Measurements from ENCODE around the gene PRKACG. TPM values are rescaled to one million over a fixed set of nuclear protein-coding genes. Genes with fewer than 3 reads are reported as not detected.
"Not testable (repeated sequence)": the region's sequence is repeated elsewhere in the genome, so short reads cannot be mapped to it uniquely, and the experiment has no call there.

PRKACG gene
- polyA plus RNA-seq, 10 donors: 0.08 TPM; not detected in 8

- DNase-seq: peak; percentile 19 to 55 (median 42)
Measured at GRCh38 chr9:69027355-69028097, 13.6 kb upstream of the PRKACG start.

GRCh38 chr9:69023650-69024049 lies 9.7 kb upstream of the PRKACG start:
- no peak for DNase-seq

DNA sequence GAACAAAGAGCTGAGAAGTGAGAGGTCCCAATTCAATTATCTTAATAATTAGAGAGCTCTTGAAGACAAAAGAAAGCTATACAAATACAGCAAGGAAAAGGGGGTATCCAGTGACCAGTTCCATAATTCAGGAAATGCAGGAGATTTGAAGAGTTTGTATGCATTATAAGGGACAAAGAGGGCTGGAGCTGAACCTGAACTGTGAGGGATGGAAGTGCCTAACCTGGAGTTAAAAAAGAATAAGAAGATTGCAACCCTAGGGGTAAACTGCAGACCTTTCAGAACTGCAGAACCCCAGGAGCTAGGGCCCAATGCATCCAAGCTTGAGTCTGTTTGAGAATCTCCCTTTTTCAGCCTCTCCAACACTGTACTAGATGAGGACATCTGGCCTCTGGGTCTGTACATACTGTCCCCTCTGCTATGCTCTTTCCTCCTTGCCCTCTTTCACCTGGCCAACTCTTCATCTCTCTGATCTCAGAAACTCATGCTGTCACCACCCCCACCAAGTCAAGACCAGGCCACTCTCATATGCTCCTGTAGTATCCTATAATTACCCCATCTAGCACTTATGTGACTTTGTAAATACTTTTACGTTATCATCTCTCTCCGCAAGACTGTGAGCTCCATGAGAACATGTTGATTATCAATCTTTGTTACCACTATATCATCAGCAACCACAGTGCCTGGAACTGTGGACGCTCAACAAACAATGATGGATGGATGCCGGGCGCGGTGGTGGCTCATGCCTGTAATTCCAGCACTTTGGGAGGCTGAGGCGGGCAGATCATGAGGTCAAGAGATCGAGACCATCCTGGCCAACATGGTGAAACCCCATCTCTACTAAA lies 6.6 kb upstream of the PRKACG start:
- DNase-seq: no peak

- no peak for DNase-seq
Measured at GRCh38 chr9:69019808-69020207, 5.9 kb upstream of the PRKACG start.

- DNase-seq: no peak
Measured at GRCh38 chr9:69018737-69019136, 4.8 kb upstream of the PRKACG start.

GRCh38 chr9:69016191-69017096 lies 2.5 kb upstream of the PRKACG start:
- no peak for DNase-seq

GRCh38 chr9:69013382-69013727 lies 558 bp downstream of the PRKACG start:
- no peak for DNase-seq

DNA sequence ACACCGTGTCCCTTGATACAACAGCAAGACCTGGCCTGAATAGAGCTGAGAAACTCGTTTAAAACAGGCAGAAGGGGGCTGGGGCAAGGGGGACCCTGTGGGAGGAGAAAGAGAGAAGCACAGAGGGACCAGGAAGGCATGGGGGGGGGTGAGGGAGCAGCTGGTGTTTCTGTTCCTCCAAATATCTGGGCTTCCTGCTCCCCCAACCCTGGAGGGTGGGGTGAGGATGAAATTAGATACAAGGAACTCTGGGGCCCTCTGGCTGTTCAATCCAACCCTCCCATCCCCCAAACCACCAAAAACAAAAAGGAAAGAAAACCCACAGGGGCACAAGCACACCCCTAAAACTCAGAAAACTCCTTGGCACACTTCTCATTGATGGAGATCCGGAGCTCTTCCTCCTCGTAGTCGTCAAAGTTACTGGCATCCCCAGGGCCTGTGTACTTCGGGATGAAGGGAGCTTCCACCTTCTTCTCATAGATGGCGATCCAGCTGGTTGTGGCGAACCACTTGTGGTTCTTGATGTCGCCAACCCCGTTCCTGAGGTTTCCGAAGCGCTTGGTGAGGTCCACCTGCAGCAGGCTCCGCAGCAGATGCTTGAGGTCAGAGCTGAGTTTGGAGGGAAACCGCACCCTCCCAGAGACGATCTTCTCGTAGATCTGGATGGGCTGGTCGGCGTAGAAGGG lies 1.1 kb downstream of the PRKACG start:
- no peak for DNase-seq

DNA sequence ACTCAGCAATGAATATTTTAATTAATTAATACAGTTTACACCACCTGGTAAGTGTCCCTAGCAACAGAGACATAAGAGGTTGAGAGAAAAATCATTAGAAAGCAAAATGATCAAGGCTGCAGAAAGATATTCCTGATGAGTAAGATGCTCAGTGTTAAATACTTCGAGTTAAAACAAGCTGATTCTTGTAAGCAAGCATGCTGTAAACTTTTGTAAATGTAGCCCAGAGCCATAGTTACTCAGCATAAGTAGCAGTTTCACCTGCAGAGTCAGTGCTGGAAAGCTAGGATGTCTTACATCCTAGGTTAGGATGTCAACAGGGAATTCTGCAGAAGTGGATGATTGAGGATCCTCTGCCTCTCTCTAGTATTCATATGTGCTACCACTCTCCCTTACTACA lies 4.2 kb downstream of the PRKACG start:
- no peak for DNase-seq

DNA sequence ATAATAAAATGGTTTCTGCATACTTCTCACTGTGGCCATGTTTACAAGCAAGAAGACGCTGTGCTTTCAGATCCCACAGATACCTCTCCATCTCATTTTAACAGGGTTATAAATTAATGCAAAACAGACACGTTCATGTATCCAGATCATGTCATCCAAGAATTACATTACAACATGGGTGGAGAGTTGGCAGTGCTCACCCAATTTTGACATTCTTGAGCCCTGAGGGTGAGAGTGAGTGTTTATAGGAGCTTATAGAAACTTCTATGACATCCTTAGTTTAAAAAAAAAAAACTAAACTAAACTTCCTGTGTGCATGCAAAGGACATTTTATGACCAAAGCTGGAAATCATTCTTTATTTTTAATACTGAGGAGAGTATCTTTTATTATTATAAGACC lies 9.1 kb downstream of the PRKACG start:
- peak in 1 of 3 donors; percentile 16 for DNase-seq

- DNase-seq: no peak
Measured at GRCh38 chr9:69003051-69003450, 10.9 kb downstream of the PRKACG start.

DNA sequence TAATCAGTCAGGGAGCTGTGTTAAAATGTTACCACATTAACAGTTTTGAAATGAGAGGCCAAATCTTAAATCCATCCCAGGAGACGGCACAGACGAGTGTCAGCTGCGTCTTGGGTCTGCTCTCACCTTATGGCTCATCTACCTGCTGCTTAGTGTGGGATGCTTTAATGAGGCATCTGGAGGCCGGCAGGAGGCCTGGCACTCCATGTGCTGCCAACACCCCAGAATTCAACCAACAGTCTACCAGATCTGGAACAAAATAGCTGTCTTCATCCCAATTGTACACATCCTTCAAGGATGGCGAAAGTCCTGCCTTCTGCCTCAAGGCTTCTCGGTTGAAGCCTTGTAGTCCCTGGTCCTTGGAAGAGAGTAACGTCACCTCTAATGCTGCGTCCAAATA lies 12.0 kb downstream of the PRKACG start:
- DNase-seq: no peak

DNA sequence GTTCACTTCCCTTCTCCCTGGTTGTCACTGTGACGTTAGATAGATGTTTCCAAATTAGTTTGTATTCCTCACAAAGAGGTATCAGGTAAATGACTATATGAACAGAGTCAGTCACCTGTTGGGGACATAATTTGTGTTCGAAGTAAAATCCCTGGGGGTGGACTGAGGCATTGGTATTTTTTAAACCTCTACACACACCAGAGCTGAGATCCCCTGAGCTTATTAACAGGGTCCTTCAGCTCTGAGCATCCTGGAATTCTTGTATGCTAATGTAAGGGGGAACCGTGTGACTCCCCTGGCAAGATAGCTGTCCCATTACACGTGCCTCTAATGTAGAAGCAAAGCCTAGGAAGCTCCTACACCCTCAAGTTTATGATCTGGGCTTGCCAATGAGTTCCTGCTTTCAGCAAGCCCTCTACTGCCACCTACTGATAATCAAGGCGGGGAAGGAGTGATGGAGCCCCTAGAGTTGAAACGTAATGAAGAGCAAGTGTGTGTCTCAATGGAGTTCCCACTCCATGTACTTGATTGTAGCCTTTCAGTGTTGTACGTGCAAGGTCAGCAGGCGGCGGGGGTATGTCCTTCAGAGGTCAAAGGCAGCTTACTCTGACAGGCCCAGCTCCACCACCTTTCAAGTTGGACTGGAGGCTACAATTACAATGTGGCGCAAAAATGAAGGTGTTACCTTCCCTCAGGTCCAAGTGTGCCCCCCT lies 14.4 kb downstream of the PRKACG start:
- peak; percentile 32 to 77 (median 68) for DNase-seq

DNA sequence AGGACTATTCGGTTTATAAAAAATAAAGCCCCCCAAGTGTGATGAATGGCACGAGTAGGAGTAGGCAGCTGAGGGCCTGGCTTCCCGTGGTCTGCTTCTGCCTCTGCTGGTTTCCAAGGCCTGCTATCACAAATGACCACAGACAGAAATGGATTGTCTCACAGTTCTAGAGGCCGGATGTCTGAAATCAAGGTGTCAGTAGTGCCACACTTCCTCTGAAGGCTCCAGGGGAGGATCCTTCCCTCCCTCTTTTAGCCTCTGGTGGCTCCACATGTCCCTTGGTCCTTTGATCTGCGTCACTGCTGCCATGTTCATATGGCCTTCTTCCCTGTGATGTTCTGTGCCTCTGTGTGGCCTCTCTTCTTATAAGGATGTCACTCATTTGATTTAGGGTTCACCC lies 15.1 kb downstream of the PRKACG start:
- no peak for DNase-seq

GRCh38 chr9:68998385-68998784 lies 15.5 kb downstream of the PRKACG start:
- DNase-seq: no peak

DNA sequence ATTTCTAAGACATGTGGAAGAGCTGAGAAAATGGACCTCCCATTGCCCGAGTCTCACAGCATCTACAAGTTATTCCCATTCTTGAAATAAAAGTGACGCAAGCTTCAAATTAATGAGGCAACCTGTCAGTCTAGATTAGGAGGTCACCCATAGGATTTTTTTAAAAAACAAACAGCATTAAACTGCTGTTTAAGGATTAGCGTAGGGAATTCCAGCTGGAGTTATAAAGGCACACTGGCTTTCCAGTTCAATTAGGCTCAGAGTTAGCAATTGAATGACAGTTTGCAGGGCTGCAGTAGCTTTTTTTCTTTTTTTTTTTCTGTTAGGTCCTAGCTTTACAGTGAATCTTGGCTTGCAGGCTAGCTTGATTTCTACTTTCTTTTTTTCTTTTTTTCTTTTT lies 16.2 kb downstream of the PRKACG start:
- DNase-seq: no peak

GRCh38 chr9:68996462-68996861 lies 17.5 kb downstream of the PRKACG start:
- DNase-seq: no peak

DNA sequence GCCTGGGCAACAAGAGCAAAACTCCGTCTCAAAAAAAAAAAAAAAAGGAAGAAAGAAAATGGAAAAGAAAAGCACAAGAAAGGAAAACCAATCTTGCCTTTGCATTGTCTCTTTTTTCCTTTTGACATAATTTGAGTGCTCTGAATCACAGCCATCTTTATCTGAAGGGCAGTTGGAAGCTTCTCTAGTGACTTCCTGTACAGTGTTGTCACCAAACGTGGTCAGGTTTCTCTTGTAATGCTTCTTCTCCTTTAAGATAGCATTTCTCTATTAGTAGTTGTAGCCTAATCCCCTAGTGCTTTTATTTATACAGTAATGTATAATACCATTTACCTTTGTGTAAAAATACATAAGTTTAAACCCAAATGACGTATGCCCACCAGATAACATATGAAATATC lies 18.1 kb downstream of the PRKACG start:
- DNase-seq: no peak

- DNase-seq: no peak
Measured at GRCh38 chr9:68991457-68991856, 22.5 kb downstream of the PRKACG start.

- DNase-seq: not testable (repeated sequence)
Measured at GRCh38 chr9:68986949-68987348, 27.0 kb downstream of the PRKACG start.
